ENCODE results near the gene OR52H1. TPM values are rescaled to one million over a fixed set of nuclear protein-coding genes. Genes with fewer than 3 reads are reported as not detected.

Gene OR52H1
- total RNA-seq, 1 donor from 2014 or later = 0.75 TPM

- no peak overlapping the region for H3K4me3 ChIP-seq (ENCODE audit: low read depth, low read length)
- no peaks in the 10 kb centered on the region for H3K27me3 ChIP-seq (ENCODE audit: control insufficient read depth, insufficient read depth, low read length)
- TF ChIP-seq, protein P1, sequence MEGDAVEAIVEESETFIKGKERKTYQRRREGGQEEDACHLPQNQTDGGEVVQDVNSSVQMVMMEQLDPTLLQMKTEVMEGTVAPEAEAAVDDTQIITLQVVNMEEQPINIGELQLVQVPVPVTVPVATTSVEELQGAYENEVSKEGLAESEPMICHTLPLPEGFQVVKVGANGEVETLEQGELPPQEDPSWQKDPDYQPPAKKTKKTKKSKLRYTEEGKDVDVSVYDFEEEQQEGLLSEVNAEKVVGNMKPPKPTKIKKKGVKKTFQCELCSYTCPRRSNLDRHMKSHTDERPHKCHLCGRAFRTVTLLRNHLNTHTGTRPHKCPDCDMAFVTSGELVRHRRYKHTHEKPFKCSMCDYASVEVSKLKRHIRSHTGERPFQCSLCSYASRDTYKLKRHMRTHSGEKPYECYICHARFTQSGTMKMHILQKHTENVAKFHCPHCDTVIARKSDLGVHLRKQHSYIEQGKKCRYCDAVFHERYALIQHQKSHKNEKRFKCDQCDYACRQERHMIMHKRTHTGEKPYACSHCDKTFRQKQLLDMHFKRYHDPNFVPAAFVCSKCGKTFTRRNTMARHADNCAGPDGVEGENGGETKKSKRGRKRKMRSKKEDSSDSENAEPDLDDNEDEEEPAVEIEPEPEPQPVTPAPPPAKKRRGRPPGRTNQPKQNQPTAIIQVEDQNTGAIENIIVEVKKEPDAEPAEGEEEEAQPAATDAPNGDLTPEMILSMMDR (IDR thresholded peaks at IDR 0.05; ENCODE audit: insufficient read depth, low read length, poor library complexity, severe bottlenecking) = no peak
- no peak for DNase-seq (ENCODE audit: low read depth)
- H3K36me3 ChIP-seq (ENCODE audit: control insufficient read depth, insufficient read depth, low read length) = no peaks in the 10 kb centered on the region
These were observed 32.7 kb upstream of the OR52H1 start for GRCh38 chr11:5581014-5581413.

DNA sequence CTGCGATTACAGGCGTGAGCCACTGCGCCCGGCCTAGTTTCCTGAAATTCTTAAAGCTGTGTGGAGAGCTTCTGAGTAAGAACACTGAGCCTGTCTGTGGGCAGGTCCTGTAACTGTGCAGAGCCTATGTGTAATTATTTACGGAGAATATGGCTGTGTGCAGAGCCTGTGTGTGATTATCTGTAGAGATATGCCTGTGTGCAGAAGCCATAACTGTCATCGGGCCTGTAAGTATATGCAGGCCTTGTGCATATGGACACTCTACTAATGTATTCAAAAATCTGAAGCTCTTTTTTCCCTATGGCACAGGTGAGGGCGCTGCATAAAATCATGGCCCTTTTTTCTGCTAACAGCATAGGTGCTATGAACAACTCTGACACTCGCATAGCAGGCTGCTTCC is 32.2 kb upstream of the OR52H1 start, which contains the start of gene OR52B6:
TSS of gene OR52B6 (plus strand) at position 301 of the 400 bp plus-strand sequence. CDS start at position 301, 0 bp downstream.
- DNase-seq (ENCODE audit: low read depth) = no peak
- TF ChIP-seq, protein P1 (IDR thresholded peaks at IDR 0.05; ENCODE audit: insufficient read depth, low read length, poor library complexity, severe bottlenecking) = no peak
- Histone ChIP-seq H3K27me3 (ENCODE audit: control insufficient read depth, insufficient read depth, low read length) (no peaks in the 10 kb centered on the region), H3K36me3 (ENCODE audit: control insufficient read depth, insufficient read depth, low read length) (no peaks in the 10 kb centered on the region), H3K4me3 (ENCODE audit: low read depth, low read length) (no peak within 1 kb of the TSS)

DNA sequence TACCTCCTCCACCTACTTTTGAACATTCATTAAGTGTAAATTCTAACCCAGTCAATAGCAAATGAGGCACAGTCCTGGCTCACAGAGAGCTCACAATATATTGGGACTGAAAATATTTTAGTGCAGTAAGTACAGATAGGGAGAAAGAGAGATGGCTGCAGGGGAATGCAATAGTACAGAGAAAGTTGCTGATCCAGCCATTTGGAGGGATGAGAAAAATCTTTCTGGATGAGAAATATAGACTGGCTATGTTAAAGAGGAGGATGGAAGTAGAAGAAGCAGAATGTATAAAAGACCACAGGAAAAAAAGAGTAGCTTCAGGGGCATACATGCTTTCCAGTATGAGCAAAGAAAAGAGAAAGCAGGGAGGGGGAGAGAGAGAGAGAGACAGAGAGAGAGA is 28.8 kb upstream of the OR52H1 start:
- Histone ChIP-seq H3K36me3 (ENCODE audit: control insufficient read depth, insufficient read depth, low read length) (no peaks in the 10 kb centered on the region), H3K4me3 (ENCODE audit: low read depth, low read length) (no peak overlapping the region), H3K27me3 (ENCODE audit: control insufficient read depth, insufficient read depth, low read length) (no peaks in the 10 kb centered on the region)
- DNase-seq (ENCODE audit: low read depth) = no peak
- TF ChIP-seq, protein P1 (IDR thresholded peaks at IDR 0.05; ENCODE audit: insufficient read depth, low read length, poor library complexity, severe bottlenecking) = no peak

- no peaks in the 10 kb centered on the region for H3K36me3 ChIP-seq (ENCODE audit: control insufficient read depth, insufficient read depth, low read length)
- TF ChIP-seq, protein P1 (IDR thresholded peaks at IDR 0.05; ENCODE audit: insufficient read depth, low read length, poor library complexity, severe bottlenecking) = no peak
These were observed 26.8 kb upstream of the OR52H1 start for GRCh38 chr11:5575152-5575551.

GRCh38 chr11:5574654-5575053 is 26.3 kb upstream of the OR52H1 start:
- Histone ChIP-seq H3K36me3 (ENCODE audit: control insufficient read depth, insufficient read depth, low read length) (no peaks in the 10 kb centered on the region), H3K4me3 (ENCODE audit: low read depth, low read length) (no peak overlapping the region), H3K27me3 (ENCODE audit: control insufficient read depth, insufficient read depth, low read length) (no peaks in the 10 kb centered on the region)
- TF ChIP-seq, protein P1 (IDR thresholded peaks at IDR 0.05; ENCODE audit: insufficient read depth, low read length, poor library complexity, severe bottlenecking) = no peak
- no peak for DNase-seq (ENCODE audit: low read depth)

More at GRCh38 chr11:5575152-5575551, 26.8 kb upstream of the OR52H1 start:
- Histone ChIP-seq H3K27me3 (ENCODE audit: control insufficient read depth, insufficient read depth, low read length) (no peaks in the 10 kb centered on the region), H3K4me3 (ENCODE audit: low read depth, low read length) (no peak overlapping the region)
- no peak for DNase-seq (ENCODE audit: low read depth)
